Upper lobe of right lung (tissue), 1 donor: ENCODE results near the gene GAA. TPM values are rescaled to one million over a fixed set of nuclear protein-coding genes. Genes with fewer than 3 reads are reported as not detected.

Experiments
- ATAC-seq: fragments of 200-7000 bp; cut with Tn5 transposase; one replicate; pipeline ENCODE4 v1.9.1; 2020; ENCODE audit warnings: mild to moderate bottlenecking, moderate library complexity
- DNase-seq: peaks from one replicate; pipeline ENCODE4 v3.0.0-alpha.2; 2020
- H3K27ac ChIP-seq: fragments of 200-600 bp; one replicate; pipeline ENCODE4 v1.8.0; 2022
- H3K27me3 ChIP-seq: fragments of 200-600 bp; one replicate; pipeline ENCODE4 v1.8.0; 2022; ENCODE audit warnings: mild to moderate bottlenecking
- H3K36me3 ChIP-seq: fragments of 200-600 bp; one replicate; pipeline ENCODE4 v1.8.0; 2022
- H3K4me1 ChIP-seq: fragments of 200-600 bp; one replicate; pipeline ENCODE4 v1.8.0; 2022
- H3K4me3 ChIP-seq: fragments of 200-600 bp; one replicate; pipeline ENCODE4 v1.8.0; 2022; ENCODE audit warnings: mild to moderate bottlenecking
- H3K9me3 ChIP-seq: fragments of 200-600 bp; one replicate; pipeline ENCODE4 v1.8.0; 2022
- CTCF ChIP-seq: fragments of 200-600 bp; IDR thresholded peaks from one replicate; pipeline ENCODE4 v1.8.0; 2022; ENCODE audit warnings: antibody characterized with exemption
- intact Hi-C: fragments of 100-400 bp; cut with DNase I; formaldehyde crosslinking; loops from one replicate; pipeline ENCODE4 v1.11.0; 2022
- total RNA-seq: library from RNA; stranded (reverse); fragmentation: NEBNext Ultra II Directional; extraction: Animal tissue kit (Norgen Biotek cat#: 25700); gene quantifications from one replicate; pipeline ENCODE4 v1.2.1, GENCODE V29; 2021
- donor health status: DM: no; HTN: yes; CAD: no; lungs with severe emphysema.

Gene GAA
- total RNA-seq, 1 donor from 2014 or later: 99.1 TPM

- intact Hi-C loops: no loop called here
- H3K27ac ChIP-seq: no peak overlapping the region
- DNase-seq: no peak
Observed at GRCh38 chr17:80067393-80067986, 33.9 kb upstream of the GAA start.

GRCh38 chr17:80068301-80069222, 32.8 kb upstream of the GAA start:
- H3K27me3 ChIP-seq: no peaks in the 10 kb centered on the region

More at GRCh38 chr17:80067393-80067986, 33.9 kb upstream of the GAA start:
- H3K36me3 ChIP-seq: no peaks in the 10 kb centered on the region
- no peak overlapping the region for H3K4me3 ChIP-seq
- no peak for TF ChIP-seq CTCF
- H3K27me3 ChIP-seq: no peaks in the 10 kb centered on the region
- no peaks in the 10 kb centered on the region for H3K9me3 ChIP-seq
- H3K4me1 ChIP-seq: peaks cover 34% of the 10 kb centered on the region
- no peak for ATAC-seq

GRCh38 chr17:80070375-80071115, 30.8 kb upstream of the GAA start:
- Histone ChIP-seq H3K27me3 (no peaks in the 10 kb centered on the region), H3K27ac (peak overlapping the region; percentile 94), H3K4me3 (peak overlapping the region; percentile 50), H3K9me3 (no peaks in the 10 kb centered on the region), H3K4me1 (peaks cover 29% of the 10 kb centered on the region), H3K36me3 (no peaks in the 10 kb centered on the region)
- intact Hi-C loops: no loop called here
- TF ChIP-seq CTCF: no peak
- no peak for DNase-seq
- peak; percentile 35 for ATAC-seq

More at GRCh38 chr17:80068301-80069222, 32.8 kb upstream of the GAA start:
- no peaks in the 10 kb centered on the region for H3K9me3 ChIP-seq
- H3K36me3 ChIP-seq: no peaks in the 10 kb centered on the region
- H3K27ac ChIP-seq: peak overlapping the region; percentile 94
- ATAC-seq (peak; percentile 31), DNase-seq (no peak)
- TF ChIP-seq CTCF: no peak
- H3K4me1 ChIP-seq: peaks cover 34% of the 10 kb centered on the region
- H3K4me3 ChIP-seq: no peak overlapping the region
- intact Hi-C loops: no loop called here

- TF ChIP-seq CTCF: no peak
- Histone ChIP-seq H3K36me3 (no peaks in the 10 kb centered on the region), H3K4me3 (peak overlapping the region; percentile 50), H3K27me3 (no peaks in the 10 kb centered on the region), H3K27ac (peak overlapping the region; percentile 94), H3K9me3 (no peaks in the 10 kb centered on the region), H3K4me1 (peaks cover 29% of the 10 kb centered on the region)
- intact Hi-C loops: no loop called here
- ATAC-seq (peak; percentile 59), DNase-seq (no peak)
Observed at GRCh38 chr17:80071116-80071841, 30.1 kb upstream of the GAA start.

GRCh38 chr17:80072410-80072809, 29.0 kb upstream of the GAA start:
- Histone ChIP-seq H3K9me3 (no peaks in the 10 kb centered on the region), H3K27ac (peak overlapping the region; percentile 94), H3K36me3 (no peaks in the 10 kb centered on the region), H3K4me1 (peaks cover 29% of the 10 kb centered on the region), H3K4me3 (no peak overlapping the region), H3K27me3 (no peaks in the 10 kb centered on the region)
- no peak for ATAC-seq
- TF ChIP-seq CTCF: no peak
- intact Hi-C loops: no loop called here
- no peak for DNase-seq
